Stimulated activated naive CD8-positive, alpha-beta T cell treated with anti-CD3 and anti-CD28 coated beads, Interleukin-15, amount 100 ng/mL, for 72 hours (primary cell): Measurements from ENCODE around the gene OGDH.
"Not testable (repeated sequence)": the region's sequence is repeated elsewhere in the genome, so short reads cannot be mapped to it uniquely, and the experiment has no call there.

Experiments
- ATAC-seq: fragments of 150-1000 bp; cut with Tn5 transposase; 2 replicates; pipeline ENCODE4 v1.10.0; 2021; ENCODE audit warnings: mild to moderate bottlenecking, moderate library complexity
- DNase-seq, 2 donors: peaks; one replicate each; pipeline ENCODE4 v3.0.0; 2021 to 2022
- H3K27ac Mint-ChIP-seq, 2 donors: one replicate each; pipeline ENCODE4 v1.8.0; 2022; ENCODE audit warnings: mild to moderate bottlenecking in 2 of 2, mixed read lengths in 2 of 2, moderate library complexity in 2 of 2
- H3K27me3 Mint-ChIP-seq: one replicate; pipeline ENCODE4 v1.8.0; 2022; ENCODE audit warnings: mixed read lengths
- H3K4me1 Mint-ChIP-seq: one replicate; pipeline ENCODE4 v1.8.0; 2022; ENCODE audit warnings: mild to moderate bottlenecking, mixed read lengths
- H3K4me3 Mint-ChIP-seq, 2 donors: one replicate each; pipeline ENCODE4 v1.8.0; 2022; ENCODE audit warnings: mild to moderate bottlenecking in 2 of 2, mixed read lengths in 2 of 2, moderate library complexity in 1 of 2
- H3K9me3 Mint-ChIP-seq, 2 donors: one replicate each; pipeline ENCODE4 v1.8.0; 2022; ENCODE audit warnings: mixed read lengths in 2 of 2

Gene OGDH

DNA sequence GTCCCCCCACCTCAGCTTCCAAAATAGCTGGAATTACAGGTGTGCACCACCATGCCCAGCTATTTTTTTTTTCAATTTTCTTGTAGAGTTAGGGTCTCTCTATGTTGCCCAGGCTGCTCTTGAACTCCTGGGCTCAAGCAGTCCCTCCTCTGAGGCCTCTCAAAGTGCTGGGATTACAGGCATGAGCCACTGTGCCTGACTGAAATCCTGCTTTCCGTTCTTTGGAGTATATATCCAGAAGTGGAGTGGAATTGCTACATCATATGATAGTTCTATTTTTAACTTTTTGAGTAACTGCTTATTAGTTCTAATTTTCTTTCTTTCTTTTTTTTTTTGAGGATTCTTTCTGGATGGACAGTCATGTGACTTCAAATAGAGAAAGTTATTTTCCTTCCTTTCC, 79.3 kb downstream of the OGDH start:
- no peaks in the 10 kb centered on the region for H3K4me1 Mint-ChIP-seq
- DNase-seq = no peak
- ATAC-seq = no peak
- H3K9me3 Mint-ChIP-seq = no peaks in the 10 kb centered on the region
- no peaks in the 10 kb centered on the region for H3K27me3 Mint-ChIP-seq
- H3K27ac Mint-ChIP-seq = no peak overlapping the region
- H3K4me3 Mint-ChIP-seq = no peak overlapping the region

DNA sequence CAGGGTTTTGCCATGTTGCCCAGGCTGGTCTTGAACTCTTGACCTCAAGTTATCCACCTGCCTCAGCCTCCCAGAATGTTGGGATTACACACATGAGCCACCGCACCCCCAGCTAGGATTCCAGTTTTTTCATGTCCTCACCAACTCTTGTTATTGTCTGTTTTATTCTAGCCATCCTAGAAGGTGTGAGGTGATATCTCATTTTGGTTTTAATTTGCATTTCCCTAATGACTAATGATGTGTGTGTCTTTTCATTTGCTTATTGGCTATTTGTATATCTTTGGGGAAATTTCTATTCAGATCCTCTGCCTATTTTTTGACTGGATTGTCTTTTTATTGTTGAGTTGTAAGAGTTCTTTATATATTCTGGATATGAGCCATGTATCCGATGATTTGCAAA, 83.0 kb downstream of the OGDH start:
- Mint-ChIP-seq H3K9me3 (no peaks in the 10 kb centered on the region), H3K4me3 (no peak overlapping the region), H3K27me3 (no peaks in the 10 kb centered on the region), H3K27ac (no peak overlapping the region), H3K4me1 (no peaks in the 10 kb centered on the region)
- DNase-seq (no peak), ATAC-seq (no peak)

DNA sequence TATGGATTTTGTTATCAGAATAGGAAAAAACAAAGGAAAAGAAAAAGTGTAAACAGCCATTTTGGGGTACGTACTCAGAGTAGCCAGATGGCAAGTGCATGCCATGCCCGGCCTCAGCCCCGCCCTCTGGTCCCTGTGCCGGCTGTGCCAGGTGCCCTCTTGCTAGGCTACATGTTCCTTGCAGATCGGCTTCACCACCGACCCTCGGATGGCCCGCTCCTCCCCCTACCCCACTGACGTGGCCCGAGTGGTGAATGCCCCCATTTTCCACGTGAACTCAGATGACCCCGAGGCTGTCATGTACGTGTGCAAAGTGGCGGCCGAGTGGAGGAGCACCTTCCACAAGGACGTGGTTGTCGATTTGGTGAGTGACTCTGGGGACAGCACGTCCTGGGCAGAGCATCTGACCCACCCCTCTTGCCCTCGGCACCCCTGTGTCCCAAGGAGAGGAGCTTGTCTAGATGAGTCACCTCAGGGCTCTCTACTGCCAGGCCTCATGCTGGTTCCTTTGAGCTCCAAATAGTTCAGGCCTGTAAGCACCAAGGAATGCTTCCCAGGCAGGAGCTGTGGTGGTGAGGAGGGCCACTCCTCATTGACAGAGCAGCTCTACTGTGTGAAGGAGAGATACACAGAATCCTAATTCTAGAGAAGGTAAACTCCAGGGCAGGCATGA, 87.3 kb downstream of the OGDH start:
- Mint-ChIP-seq H3K4me3 (no peak overlapping the region), H3K27me3 (no peaks in the 10 kb centered on the region), H3K4me1 (no peaks in the 10 kb centered on the region), H3K9me3 (no peaks in the 10 kb centered on the region), H3K27ac (peak overlapping the region; percentile 15 to 57)
- ATAC-seq (no peak), DNase-seq (no peak)

DNA sequence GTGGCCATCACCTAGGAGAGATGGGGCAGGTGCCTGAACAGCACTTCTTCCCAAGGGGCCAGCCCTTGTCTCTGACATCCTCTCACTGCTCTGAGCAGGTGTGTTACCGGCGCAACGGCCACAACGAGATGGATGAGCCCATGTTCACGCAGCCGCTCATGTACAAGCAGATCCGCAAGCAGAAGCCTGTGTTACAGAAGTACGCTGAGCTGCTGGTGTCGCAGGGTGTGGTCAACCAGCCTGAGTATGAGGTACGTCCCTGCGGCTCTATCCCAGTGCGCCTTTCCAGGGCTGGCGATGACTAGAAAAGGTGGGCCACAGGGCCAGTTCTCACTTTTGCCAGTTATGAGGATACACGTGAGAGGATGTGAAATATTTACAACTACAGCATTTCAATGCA, 87.9 kb downstream of the OGDH start:
- no peak overlapping the region for H3K4me3 Mint-ChIP-seq
- ATAC-seq = no peak
- no peaks in the 10 kb centered on the region for H3K27me3 Mint-ChIP-seq
- no peaks in the 10 kb centered on the region for H3K4me1 Mint-ChIP-seq
- no peaks in the 10 kb centered on the region for H3K9me3 Mint-ChIP-seq
- DNase-seq = no peak
- peak overlapping the region in 1 of 2 donors; percentile 57 for H3K27ac Mint-ChIP-seq

DNA sequence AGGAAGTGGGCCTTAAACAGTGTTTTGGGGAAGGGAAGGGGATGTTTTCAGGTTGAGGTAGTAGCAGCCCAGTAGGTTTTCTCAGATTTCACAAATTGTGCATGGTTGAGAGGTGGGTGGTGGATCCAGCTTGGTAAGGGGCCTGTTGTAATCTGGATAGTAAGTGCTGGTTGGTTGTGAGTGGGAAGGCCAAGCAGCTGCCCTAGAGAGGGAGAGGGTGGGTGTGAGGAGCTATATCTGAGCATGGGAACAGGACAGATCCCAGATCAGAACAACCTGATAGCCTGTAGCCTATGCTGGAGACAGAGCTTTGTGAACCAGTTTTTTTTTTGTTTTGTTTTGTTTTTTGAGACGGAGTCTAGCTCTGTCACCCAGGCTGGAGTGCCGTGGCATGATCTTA, 88.3 kb downstream of the OGDH start:
- ATAC-seq (no peak), DNase-seq (no peak)
- H3K4me1 Mint-ChIP-seq = no peaks in the 10 kb centered on the region
- no peaks in the 10 kb centered on the region for H3K27me3 Mint-ChIP-seq
- H3K4me3 Mint-ChIP-seq = no peak overlapping the region
- H3K27ac Mint-ChIP-seq = no peak overlapping the region
- no peaks in the 10 kb centered on the region for H3K9me3 Mint-ChIP-seq

DNA sequence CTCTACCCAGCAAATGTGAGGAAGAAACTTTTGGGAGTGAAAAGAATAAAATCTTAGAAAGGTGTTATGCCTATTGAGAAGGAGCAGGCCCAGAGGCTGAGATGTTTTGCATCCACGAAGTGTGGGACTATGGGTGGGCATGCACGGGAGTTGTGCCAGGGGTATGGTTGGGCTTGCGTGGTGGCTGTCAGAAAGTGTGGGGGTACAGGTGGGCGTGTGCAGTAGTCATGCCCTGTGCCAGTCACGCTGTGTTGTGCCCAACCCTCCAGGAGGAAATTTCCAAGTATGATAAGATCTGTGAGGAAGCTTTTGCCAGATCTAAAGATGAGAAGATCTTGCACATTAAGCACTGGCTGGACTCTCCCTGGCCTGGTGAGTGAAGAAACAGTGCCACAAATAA, 89.3 kb downstream of the OGDH start:
- no peaks in the 10 kb centered on the region for H3K4me1 Mint-ChIP-seq
- no peak overlapping the region for H3K27ac Mint-ChIP-seq
- no peak overlapping the region for H3K4me3 Mint-ChIP-seq
- H3K9me3 Mint-ChIP-seq = no peaks in the 10 kb centered on the region
- DNase-seq (no peak), ATAC-seq (no peak)
- no peaks in the 10 kb centered on the region for H3K27me3 Mint-ChIP-seq

DNA sequence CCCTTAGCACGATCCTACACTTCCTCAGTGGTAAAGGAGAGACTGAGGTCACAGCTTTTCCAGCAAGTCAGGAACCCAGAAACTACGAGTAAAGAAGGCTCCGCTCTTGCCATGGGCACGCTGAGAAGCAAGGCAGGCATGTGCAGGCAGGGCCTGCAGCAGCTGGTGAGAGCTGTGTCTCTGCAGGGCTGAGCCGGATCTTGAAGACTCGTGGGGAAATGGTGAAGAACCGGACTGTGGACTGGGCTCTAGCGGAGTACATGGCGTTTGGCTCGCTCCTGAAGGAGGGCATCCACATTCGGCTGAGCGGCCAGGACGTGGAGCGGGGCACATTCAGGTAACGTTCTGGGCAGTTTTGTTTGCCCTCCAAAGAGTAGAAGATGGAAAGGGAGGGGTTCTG, 90.3 kb downstream of the OGDH start:
- H3K4me1 Mint-ChIP-seq = no peaks in the 10 kb centered on the region
- no peaks in the 10 kb centered on the region for H3K9me3 Mint-ChIP-seq
- ATAC-seq (no peak), DNase-seq (no peak)
- H3K27ac Mint-ChIP-seq = no peak overlapping the region
- no peaks in the 10 kb centered on the region for H3K27me3 Mint-ChIP-seq
- no peak overlapping the region for H3K4me3 Mint-ChIP-seq

DNA sequence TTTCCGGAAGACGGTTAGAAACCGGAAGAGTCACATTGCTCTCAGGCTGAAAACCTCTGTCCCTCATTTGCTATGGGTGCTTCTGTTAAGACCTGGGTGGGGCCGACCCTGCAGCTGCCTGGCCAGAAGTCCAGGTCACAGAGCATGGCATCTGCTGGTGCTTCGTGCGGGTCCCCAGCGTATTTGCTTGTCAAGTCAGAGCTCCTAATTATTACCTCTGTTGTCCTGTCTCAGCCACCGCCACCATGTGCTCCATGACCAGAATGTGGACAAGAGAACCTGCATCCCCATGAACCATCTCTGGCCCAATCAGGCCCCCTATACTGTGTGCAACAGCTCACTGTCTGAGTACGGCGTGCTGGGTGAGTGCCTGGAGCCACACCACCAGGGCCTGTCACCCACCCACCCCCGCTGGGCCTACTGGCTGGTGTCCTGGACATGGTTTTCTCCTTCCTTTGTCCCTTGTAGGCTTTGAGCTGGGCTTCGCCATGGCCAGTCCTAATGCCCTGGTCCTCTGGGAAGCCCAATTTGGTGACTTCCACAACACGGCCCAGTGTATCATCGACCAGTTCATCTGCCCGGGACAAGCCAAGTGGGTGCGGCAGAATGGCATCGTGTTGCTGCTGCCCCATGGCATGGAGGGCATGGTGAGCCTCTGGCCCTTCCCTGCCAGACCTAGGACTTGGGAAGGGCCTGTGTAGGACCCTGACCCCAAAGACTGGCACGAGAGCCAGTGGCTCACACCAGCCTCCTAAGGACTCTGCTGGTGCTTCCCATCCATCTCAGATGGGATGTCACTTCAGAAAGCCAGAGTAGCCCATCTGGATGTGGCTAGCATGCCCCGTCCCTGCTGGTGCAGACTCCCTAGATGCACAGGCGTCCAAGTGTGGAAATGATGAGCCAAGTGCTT, 91.0 kb downstream of the OGDH start:
- peak overlapping the region in 1 of 2 donors; percentile 19 for H3K27ac Mint-ChIP-seq
- no peaks in the 10 kb centered on the region for H3K27me3 Mint-ChIP-seq
- ATAC-seq = no peak
- H3K4me1 Mint-ChIP-seq = no peaks in the 10 kb centered on the region
- H3K4me3 Mint-ChIP-seq = no peak overlapping the region
- no peaks in the 10 kb centered on the region for H3K9me3 Mint-ChIP-seq
- DNase-seq = no peak

DNA sequence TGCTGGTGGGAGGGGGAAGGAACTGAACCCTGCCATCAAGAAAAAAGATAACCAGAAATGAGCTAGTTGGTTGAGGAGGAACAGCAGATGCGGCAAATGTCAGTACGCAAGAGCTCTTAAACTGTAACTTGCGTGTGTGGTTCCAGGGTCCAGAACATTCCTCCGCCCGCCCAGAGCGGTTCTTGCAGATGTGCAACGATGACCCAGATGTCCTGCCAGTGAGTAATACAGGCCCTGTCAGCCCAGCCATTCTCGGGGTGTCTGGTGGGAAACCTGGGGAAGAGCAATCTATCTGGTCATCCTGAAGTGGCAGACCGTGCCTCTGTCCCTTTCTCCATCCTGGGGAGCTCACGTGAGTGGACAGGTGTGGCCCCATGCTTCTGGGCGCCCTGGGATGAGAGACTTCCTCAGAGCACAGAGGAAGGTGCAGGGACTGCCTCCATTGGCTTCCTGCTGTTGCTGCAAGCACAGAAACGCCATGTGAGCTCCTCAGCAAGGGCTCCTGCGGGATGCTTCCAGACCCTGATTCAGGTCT, 91.7 kb downstream of the OGDH start:
- H3K27ac Mint-ChIP-seq = no peak overlapping the region
- H3K4me1 Mint-ChIP-seq = no peaks in the 10 kb centered on the region

DNA sequence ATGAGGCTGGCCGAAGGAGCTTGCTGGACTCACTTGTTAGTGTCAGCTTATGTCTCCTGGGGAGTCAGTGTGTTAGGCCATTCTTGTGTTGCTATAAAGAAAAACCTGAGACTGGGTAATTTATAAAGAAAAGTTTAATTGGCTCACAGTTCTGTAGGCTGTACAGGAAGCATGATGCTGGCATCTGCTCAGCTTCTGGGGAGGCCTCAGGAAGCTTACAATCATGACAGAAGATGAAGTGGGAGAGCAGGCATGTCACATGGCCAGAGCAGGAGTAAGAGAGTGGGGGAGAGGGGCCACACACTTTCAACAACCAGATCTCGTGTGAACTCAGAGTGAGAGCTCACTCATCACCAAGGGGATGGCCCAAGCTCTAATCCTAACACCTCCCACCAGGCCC, 93.2 kb downstream of the OGDH start:
- not testable (repeated sequence) for H3K27ac Mint-ChIP-seq, ATAC-seq, DNase-seq, H3K27me3 Mint-ChIP-seq, H3K4me3 Mint-ChIP-seq, H3K9me3 Mint-ChIP-seq, H3K4me1 Mint-ChIP-seq

More for the DNA sequence above, 91.7 kb downstream of the OGDH start:
- no peaks in the 10 kb centered on the region for H3K27me3 Mint-ChIP-seq
- no peak overlapping the region for H3K4me3 Mint-ChIP-seq
- ATAC-seq (no peak), DNase-seq (no peak)
- no peaks in the 10 kb centered on the region for H3K9me3 Mint-ChIP-seq

DNA sequence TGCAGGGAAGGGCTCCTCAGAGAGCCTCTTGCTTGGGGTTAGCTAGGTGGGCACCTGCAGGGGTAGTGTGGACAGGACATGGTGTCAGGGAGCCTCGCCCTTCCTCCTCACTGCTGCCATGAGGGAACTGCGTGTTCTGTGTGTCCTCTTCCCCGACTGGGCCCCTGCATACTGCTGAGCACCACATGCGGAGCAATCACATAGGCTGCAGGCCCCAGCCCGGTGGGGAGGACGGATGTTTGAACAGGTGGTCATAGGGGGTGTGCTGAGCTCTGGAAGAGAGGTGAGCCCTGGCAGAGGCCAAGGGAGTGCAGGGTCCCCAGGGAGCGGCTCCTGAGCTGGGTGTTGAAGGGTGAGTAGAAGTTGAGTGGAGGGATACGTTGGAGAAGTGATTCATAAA, 93.9 kb downstream of the OGDH start:
- ATAC-seq (no peak), DNase-seq (no peak)
- Mint-ChIP-seq H3K27me3 (no peaks in the 10 kb centered on the region), H3K4me3 (no peak overlapping the region), H3K4me1 (no peaks in the 10 kb centered on the region), H3K27ac (peak overlapping the region in 1 of 2 donors; percentile 76), H3K9me3 (no peaks in the 10 kb centered on the region)

DNA sequence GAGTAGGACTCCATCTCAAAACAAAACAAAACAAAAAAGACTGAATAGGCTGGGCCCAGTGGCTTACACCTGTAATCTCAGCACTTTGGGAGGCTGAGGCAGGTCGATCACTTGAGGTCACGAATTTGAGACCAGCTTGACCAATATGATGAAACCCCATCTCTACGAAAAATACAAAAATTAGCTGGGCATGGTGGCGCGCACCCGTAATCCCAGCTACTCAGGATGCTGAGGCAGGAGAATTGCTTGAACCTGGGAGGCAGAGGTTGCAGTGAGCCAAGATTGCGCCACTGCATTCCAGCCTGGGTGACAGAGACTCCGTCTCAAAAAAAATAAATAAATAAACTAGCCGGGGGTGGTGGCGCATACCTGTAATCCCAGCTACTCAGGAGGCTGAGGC, 97.0 kb downstream of the OGDH start:
- not testable (repeated sequence) for H3K27me3 Mint-ChIP-seq, H3K27ac Mint-ChIP-seq, DNase-seq, ATAC-seq, H3K4me3 Mint-ChIP-seq, H3K4me1 Mint-ChIP-seq, H3K9me3 Mint-ChIP-seq

DNA sequence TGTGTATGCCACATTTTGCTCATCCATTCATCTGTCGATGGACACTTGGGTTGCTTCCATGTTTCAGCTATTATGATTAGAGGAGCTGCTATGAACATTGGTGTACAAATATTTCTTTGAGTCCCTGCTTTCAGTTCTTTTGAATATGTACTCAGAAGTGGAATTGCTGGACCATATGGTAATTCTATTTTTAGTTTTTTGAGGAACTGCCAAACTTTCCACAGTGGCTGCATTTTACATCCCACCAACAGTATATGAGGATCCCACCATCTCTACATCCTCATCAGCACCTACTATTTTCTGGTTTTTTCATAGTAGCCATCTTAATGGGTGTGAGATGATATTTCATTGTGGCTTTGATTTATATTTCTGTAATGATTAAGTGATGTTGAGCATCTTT, 97.5 kb downstream of the OGDH start:
- DNase-seq = no peak
- Mint-ChIP-seq H3K4me3 (no peak overlapping the region), H3K4me1 (no peaks in the 10 kb centered on the region), H3K27ac (no peak overlapping the region), H3K9me3 (no peaks in the 10 kb centered on the region), H3K27me3 (no peaks in the 10 kb centered on the region)
- ATAC-seq = no peak

DNA sequence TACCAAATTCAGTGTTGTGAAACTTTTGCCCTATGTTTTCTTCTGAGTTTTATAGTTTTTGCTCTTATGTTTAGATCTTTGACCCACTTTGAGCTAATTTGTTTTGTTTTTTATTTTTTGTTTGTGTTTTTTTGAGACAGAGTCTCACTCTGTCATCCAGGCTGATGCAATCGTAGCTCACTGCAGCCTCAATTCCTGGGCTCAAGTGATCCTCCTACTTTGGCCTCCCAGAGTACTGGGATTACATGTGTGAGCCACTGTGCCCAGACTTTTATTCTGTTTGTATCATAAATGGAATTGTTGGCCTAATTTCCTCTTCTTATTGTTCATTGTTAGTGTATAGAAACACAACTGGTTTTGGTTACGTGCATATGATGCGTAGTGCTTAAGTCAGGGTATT, 99.0 kb downstream of the OGDH start:
- no peaks in the 10 kb centered on the region for H3K4me1 Mint-ChIP-seq
- peak overlapping the region; percentile 52 to 96 for H3K27ac Mint-ChIP-seq
- no peaks in the 10 kb centered on the region for H3K9me3 Mint-ChIP-seq
- H3K27me3 Mint-ChIP-seq = no peaks in the 10 kb centered on the region
- no peak overlapping the region for H3K4me3 Mint-ChIP-seq
- ATAC-seq (no peak), DNase-seq (no peak)

DNA sequence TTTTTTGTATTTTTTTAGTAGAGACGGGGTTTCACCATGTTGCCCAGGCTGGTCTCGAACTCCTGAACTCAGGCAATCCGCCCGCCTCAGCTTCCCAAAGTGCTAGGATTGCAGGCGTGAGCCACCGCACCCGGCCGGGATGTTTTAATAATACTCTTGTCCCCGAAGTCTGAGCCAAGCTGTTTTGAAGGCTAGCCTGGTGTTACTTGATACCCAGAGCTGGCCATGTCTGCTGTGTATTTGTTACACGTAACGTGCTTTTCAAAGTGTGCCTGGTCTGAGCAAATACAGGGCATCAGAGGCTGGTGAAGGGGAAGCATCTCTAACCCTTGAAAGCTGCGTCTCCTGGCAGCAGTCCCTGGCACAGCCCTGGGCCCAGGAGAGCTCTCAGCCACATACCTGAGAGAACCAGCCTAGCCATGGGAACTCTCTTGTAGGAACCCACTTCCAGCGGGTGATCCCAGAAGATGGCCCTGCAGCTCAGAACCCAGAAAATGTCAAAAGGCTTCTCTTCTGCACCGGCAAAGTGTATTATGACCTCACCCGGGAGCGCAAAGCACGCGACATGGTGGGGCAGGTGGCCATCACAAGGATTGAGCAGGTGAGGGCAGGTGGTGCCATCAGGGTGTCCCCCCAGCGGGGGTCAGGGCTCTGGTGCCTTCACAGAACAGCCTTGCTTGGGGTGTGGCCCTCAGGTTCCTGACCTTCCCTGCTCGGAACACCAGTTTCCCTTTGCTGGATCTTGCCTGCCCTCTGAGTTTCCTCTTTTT, 100.5 kb downstream of the OGDH start:
- Mint-ChIP-seq H3K27ac (peak overlapping the region in 1 of 2 donors; percentile 42), H3K27me3 (no peaks in the 10 kb centered on the region), H3K4me1 (peaks cover 5% of the 10 kb centered on the region), H3K9me3 (no peaks in the 10 kb centered on the region), H3K4me3 (no peak overlapping the region)
- ATAC-seq (no peak), DNase-seq (no peak)
